GM12865 (cell line): ENCODE results near the gene RPS6KA2.

ENCODE experiments used
- DNase-seq: peaks from one replicate; pipeline ENCODE4 v3.0.0; 2010; ENCODE audit warnings: low read depth
- H3K4me3 ChIP-seq: 2 replicates; pipeline ENCODE4 v1.5.1; 2011; ENCODE audit warnings: mild to moderate bottlenecking, low read depth, low read length, control low read depth
- CTCF ChIP-seq: IDR thresholded peaks from 2 replicates; pipeline ENCODE4 v1.5.1; 2011; ENCODE audit warnings: low read length, control low read depth, low read depth, inconsistent platforms; ENCODE audit not compliant: insufficient read depth; ENCODE audit errors: missing control alignments

Gene RPS6KA2

GRCh38 chr6:166422201-166422940, 204.7 kb downstream of the RPS6KA2 start:
- no peak for TF ChIP-seq CTCF
- DNase-seq: no peak
- H3K4me3 ChIP-seq: no peak overlapping the region

GRCh38 chr6:166420351-166420750, 206.7 kb downstream of the RPS6KA2 start:
- no peak for TF ChIP-seq CTCF
- H3K4me3 ChIP-seq: no peak overlapping the region
- DNase-seq: no peak

GRCh38 chr6:166419717-166420116, 207.3 kb downstream of the RPS6KA2 start:
- no peak for DNase-seq
- no peak for TF ChIP-seq CTCF
- H3K4me3 ChIP-seq: no peak overlapping the region

GRCh38 chr6:166419286-166419685, 207.8 kb downstream of the RPS6KA2 start:
- peak; percentile 92 for DNase-seq
- no peak for TF ChIP-seq CTCF
- no peak overlapping the region for H3K4me3 ChIP-seq

GRCh38 chr6:166418691-166419143, 208.3 kb downstream of the RPS6KA2 start:
- DNase-seq: no peak
- no peak for TF ChIP-seq CTCF
- H3K4me3 ChIP-seq: no peak overlapping the region

- H3K4me3 ChIP-seq: no peak overlapping the region
- no peak for TF ChIP-seq CTCF
- DNase-seq: peak; percentile 64
Measured at GRCh38 chr6:166417285-166417691, 209.8 kb downstream of the RPS6KA2 start.
